ENCODE results near the gene POU2F2. TPM values are rescaled to one million over a fixed set of nuclear protein-coding genes. Genes with fewer than 3 reads are reported as not detected.

Gene POU2F2
- polyA plus RNA-seq, 1 experiment, result 2.2 TPM

- peak overlapping the region; percentile 89 for H3K4me3 ChIP-seq (ENCODE audit: low read depth, low read length)
- DNase-seq (ENCODE audit: low read depth), result no peak
- POLR2A ChIA-PET, result interaction anchor here (0.6 kb wide), 1 partner anchor 204 kb away, joined by 11 read pairs; no protein-coding TSS in a partner anchor
- H3K27me3 ChIP-seq (ENCODE audit: control insufficient read depth, insufficient read depth, low read length), result no peaks in the 10 kb centered on the region
- TF ChIP-seq, protein P1, sequence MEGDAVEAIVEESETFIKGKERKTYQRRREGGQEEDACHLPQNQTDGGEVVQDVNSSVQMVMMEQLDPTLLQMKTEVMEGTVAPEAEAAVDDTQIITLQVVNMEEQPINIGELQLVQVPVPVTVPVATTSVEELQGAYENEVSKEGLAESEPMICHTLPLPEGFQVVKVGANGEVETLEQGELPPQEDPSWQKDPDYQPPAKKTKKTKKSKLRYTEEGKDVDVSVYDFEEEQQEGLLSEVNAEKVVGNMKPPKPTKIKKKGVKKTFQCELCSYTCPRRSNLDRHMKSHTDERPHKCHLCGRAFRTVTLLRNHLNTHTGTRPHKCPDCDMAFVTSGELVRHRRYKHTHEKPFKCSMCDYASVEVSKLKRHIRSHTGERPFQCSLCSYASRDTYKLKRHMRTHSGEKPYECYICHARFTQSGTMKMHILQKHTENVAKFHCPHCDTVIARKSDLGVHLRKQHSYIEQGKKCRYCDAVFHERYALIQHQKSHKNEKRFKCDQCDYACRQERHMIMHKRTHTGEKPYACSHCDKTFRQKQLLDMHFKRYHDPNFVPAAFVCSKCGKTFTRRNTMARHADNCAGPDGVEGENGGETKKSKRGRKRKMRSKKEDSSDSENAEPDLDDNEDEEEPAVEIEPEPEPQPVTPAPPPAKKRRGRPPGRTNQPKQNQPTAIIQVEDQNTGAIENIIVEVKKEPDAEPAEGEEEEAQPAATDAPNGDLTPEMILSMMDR (IDR thresholded peaks at IDR 0.05; ENCODE audit: insufficient read depth, low read depth, low read length), result no peak
- H3K36me3 ChIP-seq (ENCODE audit: control insufficient read depth, insufficient read depth, low read length), result peaks cover 24% of the 10 kb centered on the region
- CTCF ChIA-PET, result interaction anchor here (0.6 to 1.5 kb wide), 3 partner anchors 55 to 324 kb away, joined by 3 read pairs; no protein-coding TSS in a partner anchor
These were observed 55.8 kb downstream of the POU2F2 start for GRCh38 chr19:42076380-42076944.

GRCh38 chr19:42075616-42076379 lies 56.4 kb downstream of the POU2F2 start, which contains the start of gene ZNF574:
Gene ZNF574 (plus strand): TSS chr19:42076166. CDS start chr19:42078607, 2,441 bp downstream.
- TF ChIP-seq, protein P1 (IDR thresholded peaks at IDR 0.05; ENCODE audit: insufficient read depth, low read depth, low read length), result no peak
- Histone ChIP-seq H3K36me3 (ENCODE audit: control insufficient read depth, insufficient read depth, low read length) (peaks cover 20% of the 10 kb centered on the region), H3K4me3 (ENCODE audit: low read depth, low read length) (peak within 1 kb of the TSS; percentile 89), H3K27me3 (ENCODE audit: control insufficient read depth, insufficient read depth, low read length) (0 out of 2 replicates have a peak, but pooled peaks cover under 1% of the 10 kb centered on the region)
- peak; percentile 97 for DNase-seq (ENCODE audit: low read depth)
- ChIA-PET CTCF (interaction anchor here (0.6 to 1.5 kb wide), 3 partner anchors 55 to 325 kb away, joined by 3 read pairs; no protein-coding TSS in a partner anchor), POLR2A (interaction anchor here (0.6 kb wide), 1 partner anchor 204 kb away, joined by 11 read pairs; no protein-coding TSS in a partner anchor)

DNA sequence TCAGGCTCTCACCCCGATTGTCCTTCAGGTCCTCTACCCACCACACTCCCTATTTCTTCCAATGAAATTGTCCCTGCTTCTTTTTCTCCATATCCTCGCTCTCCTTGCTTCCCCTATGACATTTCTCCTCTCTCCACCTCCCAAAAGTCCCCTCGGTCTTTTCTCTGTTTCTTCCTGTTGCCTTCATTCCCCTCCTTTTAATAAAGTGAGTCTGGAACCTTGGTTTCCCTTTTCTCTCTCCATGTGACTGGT lies 57.0 kb downstream of the POU2F2 start:
- TF ChIP-seq, protein P1 (IDR thresholded peaks at IDR 0.05; ENCODE audit: insufficient read depth, low read depth, low read length), result no peak
- ChIA-PET POLR2A (no interaction called here), CTCF (no interaction called here)
- Histone ChIP-seq H3K36me3 (ENCODE audit: control insufficient read depth, insufficient read depth, low read length) (peaks cover 17% of the 10 kb centered on the region), H3K4me3 (ENCODE audit: low read depth, low read length) (peak overlapping the region; percentile 58), H3K27me3 (ENCODE audit: control insufficient read depth, insufficient read depth, low read length) (peaks cover 5% of the 10 kb centered on the region)
- no peak for DNase-seq (ENCODE audit: low read depth)

DNA sequence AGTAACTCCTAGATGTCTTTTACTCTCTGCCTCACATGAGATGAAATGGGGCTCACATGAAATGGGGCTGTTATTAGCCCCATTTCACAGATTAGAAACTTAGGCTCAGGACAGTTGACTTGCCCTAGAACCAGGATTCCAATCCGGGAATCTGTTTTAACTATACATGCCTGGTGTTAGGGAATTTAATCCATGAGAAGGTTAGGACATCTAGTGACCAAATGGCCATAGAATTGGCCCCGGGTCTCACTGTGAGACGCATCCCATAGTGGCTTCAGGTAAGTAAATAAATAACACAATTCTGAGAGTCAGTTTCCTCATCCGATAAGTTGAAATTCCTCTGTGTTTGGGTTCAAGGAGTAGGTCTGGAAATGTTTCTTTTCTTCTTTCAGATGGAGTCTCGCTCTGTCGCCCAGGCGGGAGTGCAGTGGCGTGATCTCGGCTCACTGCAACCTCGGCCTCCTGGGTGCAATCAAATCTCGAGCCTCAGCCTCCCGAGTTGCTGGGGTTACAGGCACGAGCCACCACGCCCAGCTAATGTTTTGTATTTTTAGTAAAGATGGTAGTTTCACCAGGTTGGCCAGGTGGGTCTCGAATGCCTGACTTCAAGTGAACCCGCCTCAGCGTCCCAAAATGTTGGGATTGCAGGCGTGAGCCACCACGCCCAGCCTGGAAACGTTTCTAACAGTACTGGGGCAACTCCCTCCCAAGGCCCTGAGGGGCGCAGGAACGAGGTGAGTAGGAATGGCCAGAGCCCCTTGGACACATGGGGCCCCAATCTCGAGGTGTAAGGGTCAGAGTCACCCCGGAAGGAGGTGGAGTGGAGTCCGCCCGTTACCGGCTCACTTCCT lies 57.5 kb downstream of the POU2F2 start:
- H3K4me3 ChIP-seq (ENCODE audit: low read depth, low read length), result peak overlapping the region; percentile 58
- H3K36me3 ChIP-seq (ENCODE audit: control insufficient read depth, insufficient read depth, low read length), result peaks cover 12% of the 10 kb centered on the region
- H3K27me3 ChIP-seq (ENCODE audit: control insufficient read depth, insufficient read depth, low read length), result peaks cover 7% of the 10 kb centered on the region
- TF ChIP-seq, protein P1 (IDR thresholded peaks at IDR 0.05; ENCODE audit: insufficient read depth, low read depth, low read length), result no peak
- ChIA-PET CTCF (no interaction called here), POLR2A (interaction anchor here (0.6 kb wide), 1 partner anchor 102 kb away, joined by 3 read pairs; no protein-coding TSS in a partner anchor)
- no peak for DNase-seq (ENCODE audit: low read depth)

DNA sequence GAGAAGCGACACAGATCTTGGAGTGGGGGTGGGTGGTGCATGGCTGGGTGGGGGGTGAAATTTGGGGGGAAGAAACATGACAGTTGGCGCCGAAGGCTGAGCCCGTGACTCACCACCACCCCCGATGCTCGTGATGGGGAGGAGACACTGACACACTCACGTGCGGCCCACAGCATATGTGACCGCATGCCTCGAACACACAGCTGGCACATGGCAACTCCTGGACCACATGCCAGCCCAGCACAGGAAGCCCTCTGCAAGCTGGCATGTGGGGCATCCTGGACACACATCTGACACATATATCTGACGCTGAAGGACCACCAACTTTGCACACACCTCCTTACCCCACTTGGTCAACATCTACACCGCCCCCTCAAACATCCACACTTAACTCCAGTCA lies 61.0 kb downstream of the POU2F2 start:
- TF ChIP-seq, protein P1 (IDR thresholded peaks at IDR 0.05; ENCODE audit: insufficient read depth, low read depth, low read length), result no peak
- CTCF ChIA-PET, result no interaction called here

More for the DNA sequence above, 61.0 kb downstream of the POU2F2 start:
- DNase-seq (ENCODE audit: low read depth), result no peak
- H3K4me3 ChIP-seq (ENCODE audit: low read depth, low read length), result no peak overlapping the region
- H3K27me3 ChIP-seq (ENCODE audit: control insufficient read depth, insufficient read depth, low read length), result peaks cover 32% of the 10 kb centered on the region
- no peaks in the 10 kb centered on the region for H3K36me3 ChIP-seq (ENCODE audit: control insufficient read depth, insufficient read depth, low read length)
- POLR2A ChIA-PET, result no interaction called here

Data from BJ (cell line).